ENCODE results near the gene TPBGL.

DNA sequence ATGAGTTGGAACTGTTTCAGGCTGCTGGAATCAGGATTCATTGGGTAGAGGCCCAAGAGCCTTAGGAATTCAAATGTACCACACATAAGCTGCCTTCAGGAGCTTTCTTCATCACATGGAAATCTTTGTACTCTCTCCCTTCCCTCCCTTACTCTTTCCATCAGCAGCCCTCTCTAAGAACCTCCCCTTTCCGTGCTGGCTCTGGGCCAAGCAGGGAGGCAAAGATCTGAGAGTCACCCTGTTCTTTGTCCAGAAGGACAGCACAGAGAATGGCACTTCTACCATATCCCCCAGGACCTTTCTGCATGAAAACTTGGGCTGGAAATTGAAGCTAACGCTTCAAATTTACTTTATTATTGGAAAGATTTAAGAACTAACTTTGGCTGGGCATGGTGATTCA is 20.7 kb upstream of the TPBGL start:
- no peak for TF ChIP-seq GATA2 (IDR thresholded peaks at IDR 0.05; ENCODE audit: low read depth, low read length)
- TF ChIP-seq GATA3 (IDR thresholded peaks at IDR 0.05; ENCODE audit: low read depth, low read length) = no peak

Measured in SH-SY5Y (cell line).